Activated CD8-positive, alpha-beta memory T cell treated with anti-CD3 and anti-CD28 coated beads for 36 hours (primary cell): ENCODE results near the gene SMIM14. TPM values are rescaled to one million over a fixed set of nuclear protein-coding genes. Genes with fewer than 3 reads are reported as not detected.
"Not testable (repeated sequence)": the region's sequence is repeated elsewhere in the genome, so short reads cannot be mapped to it uniquely, and the experiment has no call there.

Source experiments
- CTCF ChIA-PET: fragments of 350-600 bp; sonication (Branson Sonifier 250); formaldehyde crosslinking; loops from one replicate; lab custom pipeline; 2021; ENCODE audit warnings: antibody characterized with exemption; lab: Charles Lee
- POLR2A ChIA-PET: fragments of 350-600 bp; sonication (Branson Sonifier 250); formaldehyde crosslinking; loops from one replicate; lab custom pipeline; 2021; ENCODE audit warnings: antibody characterized with exemption; lab: Charles Lee
- total RNA-seq, 2 experiments: library from RNA; stranded (reverse); gene quantifications; one replicate each; pipeline ENCODE4 v1.2.3, GENCODE V29; 2021

Gene SMIM14
- total RNA-seq, 2 experiments from 2014 or later = 0.57 to 0.78 TPM

GRCh38 chr4:39616112-39616511 lies 22.6 kb downstream of the SMIM14 start:
- CTCF ChIA-PET = interaction anchor here (0.7 kb wide), 1 partner anchor 11 kb away, joined by 4 read pairs; no protein-coding TSS in a partner anchor
- POLR2A ChIA-PET = not testable (repeated sequence)

- POLR2A ChIA-PET = no interaction called here
These were observed 24.0 kb downstream of the SMIM14 start for GRCh38 chr4:39614487-39615162.

GRCh38 chr4:39613093-39613656 lies 25.5 kb downstream of the SMIM14 start:
- POLR2A ChIA-PET = no interaction called here
- CTCF ChIA-PET = no interaction called here

More at GRCh38 chr4:39614487-39615162, 24.0 kb downstream of the SMIM14 start:
- CTCF ChIA-PET = no interaction called here

GRCh38 chr4:39609454-39609931 lies 29.2 kb downstream of the SMIM14 start:
- ChIA-PET POLR2A (no interaction called here), CTCF (no interaction called here)

GRCh38 chr4:39608451-39608850 lies 30.2 kb downstream of the SMIM14 start:
- ChIA-PET CTCF (interaction anchor here (0.6 kb wide), 1 partner anchor 48 kb away, joined by 3 read pairs; no protein-coding TSS in a partner anchor), POLR2A (no interaction called here)

GRCh38 chr4:39606747-39607146 lies 31.9 kb downstream of the SMIM14 start:
- ChIA-PET POLR2A (interaction anchor here (0.6 kb wide), 1 partner anchor 116 kb away, joined by 8 read pairs; no protein-coding TSS in a partner anchor), CTCF (no interaction called here)

GRCh38 chr4:39597695-39598381 lies 40.8 kb downstream of the SMIM14 start:
- POLR2A ChIA-PET = no interaction called here
- CTCF ChIA-PET = no interaction called here

- ChIA-PET CTCF (no interaction called here), POLR2A (no interaction called here)
These were observed 41.7 kb downstream of the SMIM14 start for GRCh38 chr4:39596971-39597370.

- POLR2A ChIA-PET = no interaction called here
- CTCF ChIA-PET = no interaction called here
These were observed 47.4 kb downstream of the SMIM14 start for GRCh38 chr4:39591290-39591689.

GRCh38 chr4:39587881-39588280 lies 50.8 kb downstream of the SMIM14 start:
- POLR2A ChIA-PET = interaction anchor here (0.6 kb wide), 1 partner anchor 10 kb away, joined by 3 read pairs; no protein-coding TSS in a partner anchor
- CTCF ChIA-PET = no interaction called here

GRCh38 chr4:39574946-39575345 lies 63.7 kb downstream of the SMIM14 start:
- ChIA-PET CTCF (interaction anchor here (0.6 to 1.2 kb wide), 4 partner anchors 13 to 509 kb away, joined by 3 read pairs; no protein-coding TSS in a partner anchor), POLR2A (interaction anchor here (0.6 to 0.7 kb wide), 5 partner anchors 45 to 771 kb away, joined by 3 to 10 read pairs (median 9); no protein-coding TSS in a partner anchor)

GRCh38 chr4:39571504-39571903 lies 67.2 kb downstream of the SMIM14 start:
- CTCF ChIA-PET = no interaction called here
- POLR2A ChIA-PET = interaction anchor here (0.6 kb wide), 1 partner anchor 63 kb away, joined by 4 read pairs; no protein-coding TSS in a partner anchor

- CTCF ChIA-PET = no interaction called here
- POLR2A ChIA-PET = no interaction called here
These were observed 67.6 kb downstream of the SMIM14 start for GRCh38 chr4:39571054-39571453.

GRCh38 chr4:39569209-39569608 lies 69.5 kb downstream of the SMIM14 start:
- POLR2A ChIA-PET = no interaction called here
- CTCF ChIA-PET = no interaction called here

GRCh38 chr4:39568805-39569204 lies 69.9 kb downstream of the SMIM14 start:
- ChIA-PET CTCF (no interaction called here), POLR2A (no interaction called here)

GRCh38 chr4:39565878-39566600 lies 72.6 kb downstream of the SMIM14 start:
- CTCF ChIA-PET = interaction anchor here (0.6 kb wide), 1 partner anchor 129 kb away, joined by 4 read pairs; no protein-coding TSS in a partner anchor
- POLR2A ChIA-PET = no interaction called here

GRCh38 chr4:39563346-39563847 lies 75.3 kb downstream of the SMIM14 start:
- ChIA-PET CTCF (interaction anchor here (0.6 kb wide), 1 partner anchor 126 kb away, joined by 4 read pairs; no protein-coding TSS in a partner anchor), POLR2A (no interaction called here)

GRCh38 chr4:39562792-39563191 lies 75.9 kb downstream of the SMIM14 start:
- POLR2A ChIA-PET = no interaction called here
- CTCF ChIA-PET = no interaction called here

GRCh38 chr4:39559626-39560025 lies 79.0 kb downstream of the SMIM14 start:
- CTCF ChIA-PET = no interaction called here
- POLR2A ChIA-PET = no interaction called here
